ENCODE results near the gene TMPRSS5.

Gene TMPRSS5

DNA sequence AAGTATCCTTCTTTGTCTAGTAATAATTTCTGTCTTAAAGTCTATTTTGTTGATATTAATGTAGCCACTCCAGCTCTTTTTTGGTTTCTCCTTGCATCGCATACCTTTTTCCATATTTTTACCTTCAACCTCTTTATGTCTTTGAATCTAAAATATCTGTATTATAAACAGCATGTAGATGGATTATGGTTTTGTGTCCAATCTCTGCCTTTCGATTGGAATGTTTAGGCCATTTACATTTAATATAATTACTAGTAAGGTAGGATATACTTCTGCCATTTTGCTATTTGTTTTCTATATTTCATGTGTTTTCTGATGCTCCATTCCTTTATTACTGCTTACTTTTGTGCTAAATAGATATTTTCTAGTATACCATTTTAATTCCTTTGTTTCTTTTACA, 39.5 kb downstream of the TMPRSS5 start:
- no peak for DNase-seq

DNA sequence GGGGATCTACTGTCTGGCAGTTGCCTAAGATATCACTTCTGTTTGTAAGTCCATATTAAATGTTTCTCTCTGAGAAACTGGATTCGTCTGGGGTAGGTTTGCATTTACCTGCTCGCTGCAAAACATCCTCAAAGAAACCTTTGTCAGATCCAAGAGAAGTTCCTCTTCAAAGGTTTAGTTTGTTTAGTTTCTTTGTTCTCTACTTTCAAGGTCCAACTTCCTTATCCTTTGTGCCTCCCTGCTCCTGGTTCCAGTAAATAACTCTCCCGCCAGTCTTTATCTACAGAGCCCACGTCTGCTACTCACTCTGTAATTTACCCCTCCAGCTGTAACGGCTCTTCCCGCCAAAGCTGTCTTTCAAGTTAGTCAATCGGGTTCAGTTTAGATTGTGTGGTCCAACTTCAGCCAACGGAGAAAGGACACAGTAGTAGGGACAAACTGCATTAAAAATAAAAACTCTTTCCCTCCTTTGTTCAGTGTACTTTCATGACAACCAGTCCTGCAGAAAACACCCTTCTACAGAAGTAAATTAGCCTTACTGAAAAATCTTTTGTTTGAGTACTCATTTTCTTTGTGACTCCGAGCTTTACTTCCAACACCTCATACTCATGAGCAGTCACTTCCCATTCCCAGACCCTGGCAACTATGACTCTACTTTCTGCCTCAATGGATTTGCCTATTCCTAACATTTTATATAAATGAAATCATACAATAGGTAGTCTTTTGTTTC, 41.0 kb downstream of the TMPRSS5 start:
- no peak for DNase-seq

GRCh38 chr11:113664069-113664980, 41.8 kb downstream of the TMPRSS5 start:
- DNase-seq = no peak

DNA sequence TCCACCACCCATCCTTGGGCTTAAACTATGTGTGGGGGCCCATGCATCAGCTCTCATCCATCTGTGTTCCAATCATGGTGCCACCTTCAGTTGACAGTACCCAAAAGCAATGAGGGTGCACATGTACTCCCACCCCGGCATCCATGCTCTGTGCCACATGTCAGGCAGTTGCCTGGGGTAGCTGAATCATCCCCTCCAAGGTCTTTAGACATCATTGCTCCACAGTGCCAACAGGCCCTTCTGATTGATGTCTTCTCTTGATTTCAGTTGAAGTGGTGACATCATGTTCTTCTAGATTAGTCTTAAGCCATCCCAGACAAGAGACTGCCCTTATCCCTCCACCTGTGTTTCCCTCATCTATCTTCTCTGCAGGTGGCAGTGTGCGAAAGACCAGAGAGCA, 42.5 kb downstream of the TMPRSS5 start:
- no peak for DNase-seq

DNA sequence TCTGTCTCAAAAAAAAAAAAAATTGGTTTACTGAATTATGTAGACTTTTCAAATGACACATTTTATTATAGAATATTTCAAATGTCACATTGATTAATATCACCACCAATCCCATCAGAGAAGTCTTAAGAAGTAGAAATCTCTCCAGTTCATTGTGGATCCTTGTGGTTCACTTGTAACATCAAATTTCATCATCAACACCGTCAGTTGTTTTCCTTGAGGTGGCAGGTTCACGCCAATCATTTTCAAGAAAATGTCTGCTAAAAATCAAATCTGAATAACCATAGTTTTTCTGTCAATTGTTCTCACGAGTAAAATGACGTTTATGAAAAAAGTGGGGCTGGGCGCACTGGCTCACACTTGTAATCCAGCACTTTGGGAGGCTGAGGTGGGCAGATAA, 50.3 kb downstream of the TMPRSS5 start:
- DNase-seq = no peak

DNA sequence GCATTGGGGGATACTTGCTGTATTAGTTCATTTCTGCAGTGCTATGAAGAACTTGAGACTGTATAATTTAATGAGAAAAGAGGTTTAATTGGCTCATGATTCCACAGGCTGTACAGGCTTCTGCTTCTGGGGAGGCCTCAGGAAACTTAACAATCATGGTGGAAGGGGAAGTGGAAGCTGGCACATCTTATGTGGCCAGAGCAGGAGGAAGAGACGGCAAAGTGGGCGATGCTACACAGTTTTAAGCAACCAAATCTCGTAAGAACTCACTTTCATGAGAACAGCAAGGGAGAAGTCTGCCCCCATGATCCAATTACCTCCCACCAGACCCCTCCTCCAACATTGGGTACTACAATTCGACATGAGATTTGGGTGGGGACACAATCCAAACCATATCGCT, 55.1 kb downstream of the TMPRSS5 start:
- DNase-seq = no peak

DNA sequence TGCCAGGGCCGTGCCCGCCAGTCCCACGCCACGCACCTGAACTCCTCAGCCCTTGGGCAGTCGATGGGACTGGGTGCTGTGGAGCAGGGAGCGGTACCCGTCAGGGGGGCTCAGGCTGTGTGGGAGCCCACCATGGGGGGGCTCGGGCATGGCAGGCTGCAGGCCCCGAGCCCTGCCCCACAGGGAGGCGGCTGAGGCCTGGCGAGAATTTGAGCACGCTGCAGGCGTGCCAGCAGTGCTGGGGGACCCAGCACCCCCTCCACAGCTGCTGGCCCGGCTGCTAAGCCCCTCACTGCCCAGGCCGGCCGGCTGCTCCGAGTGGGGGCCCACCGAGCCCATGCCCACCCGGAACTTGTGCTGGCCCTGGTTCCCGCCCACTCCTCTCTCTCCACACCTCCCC, 56.8 kb downstream of the TMPRSS5 start:
- no peak for DNase-seq

DNA sequence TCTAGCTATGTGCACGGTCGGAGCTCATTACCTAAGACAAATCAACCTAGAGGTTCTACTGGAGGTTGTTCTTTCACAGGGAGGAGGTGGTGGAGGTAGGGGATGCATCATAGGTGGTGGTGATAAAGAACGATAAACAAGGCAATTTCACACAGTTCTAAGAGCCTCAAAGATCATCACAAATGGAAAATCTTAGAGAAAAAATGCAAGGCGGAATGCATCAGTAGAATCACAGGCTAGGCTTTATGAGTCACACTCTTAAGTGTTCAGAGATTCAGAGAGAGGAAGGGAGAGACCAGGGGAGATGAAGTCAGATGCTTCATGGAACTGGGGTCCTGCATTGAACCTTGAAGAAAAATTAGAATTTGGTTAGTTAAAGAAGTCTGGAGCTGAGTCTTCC, 58.3 kb downstream of the TMPRSS5 start:
- DNase-seq = no peak

DNA sequence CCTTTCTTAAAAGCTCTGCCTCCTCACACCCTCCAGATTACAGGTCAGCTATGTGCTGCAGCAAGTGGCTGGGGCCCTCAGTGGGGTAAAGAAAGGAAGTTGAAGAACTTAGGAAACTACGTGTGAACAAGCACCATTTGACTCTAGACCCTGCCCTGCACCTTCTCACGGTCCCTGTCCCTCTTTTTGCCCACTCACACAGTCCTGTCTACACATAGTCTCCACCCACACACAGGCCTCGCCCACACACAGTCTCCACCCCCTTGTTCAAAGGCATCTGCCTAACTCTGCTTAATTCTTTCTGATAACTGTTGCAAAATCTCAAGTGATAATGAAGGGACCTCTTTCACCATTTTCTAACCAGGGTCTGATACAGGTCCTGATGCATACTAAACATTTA, 59.0 kb downstream of the TMPRSS5 start:
- DNase-seq = no peak

- no peak for DNase-seq
Observed at GRCh38 chr11:113645593-113646349, 60.3 kb downstream of the TMPRSS5 start.

DNA sequence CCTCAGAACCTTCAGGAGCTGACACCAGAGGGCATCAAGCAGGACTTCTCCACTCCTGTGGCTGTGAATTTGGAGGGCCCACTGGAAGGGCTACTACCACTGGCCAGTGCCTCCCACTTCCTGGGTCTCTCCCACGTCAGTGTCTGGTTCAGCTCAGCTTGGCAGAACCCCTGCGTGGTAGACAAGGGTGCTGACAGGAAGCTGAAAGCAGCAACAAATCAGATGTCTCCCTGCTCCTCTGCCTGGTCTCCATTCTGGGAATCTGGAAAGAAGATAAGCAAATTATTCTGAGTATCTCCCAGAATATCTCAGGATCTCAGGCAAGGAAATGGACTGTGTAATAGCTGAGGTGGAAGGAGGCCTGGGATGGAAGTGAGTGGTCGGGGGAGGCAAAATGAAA, 61.5 kb downstream of the TMPRSS5 start:
- DNase-seq = no peak

DNA sequence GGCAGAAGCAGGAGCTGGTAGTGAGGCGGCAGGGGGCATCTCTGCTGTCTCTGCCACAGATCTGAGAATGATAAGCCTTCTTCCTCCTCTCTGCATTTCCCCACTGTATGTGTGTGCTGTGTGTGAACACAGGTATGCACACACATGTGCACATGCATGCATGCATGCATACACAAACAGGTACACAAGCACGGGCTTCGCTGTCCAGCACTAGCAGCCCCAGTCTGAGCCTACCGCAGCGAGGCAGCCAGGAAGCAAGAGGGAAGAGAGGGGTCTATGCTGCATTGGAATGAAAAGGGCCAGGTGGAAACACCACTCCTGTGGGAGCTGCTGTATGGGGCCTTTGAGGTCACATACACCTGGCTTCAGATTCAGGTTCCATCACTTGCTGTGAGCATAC, 62.4 kb downstream of the TMPRSS5 start:
- no peak for DNase-seq

DNA sequence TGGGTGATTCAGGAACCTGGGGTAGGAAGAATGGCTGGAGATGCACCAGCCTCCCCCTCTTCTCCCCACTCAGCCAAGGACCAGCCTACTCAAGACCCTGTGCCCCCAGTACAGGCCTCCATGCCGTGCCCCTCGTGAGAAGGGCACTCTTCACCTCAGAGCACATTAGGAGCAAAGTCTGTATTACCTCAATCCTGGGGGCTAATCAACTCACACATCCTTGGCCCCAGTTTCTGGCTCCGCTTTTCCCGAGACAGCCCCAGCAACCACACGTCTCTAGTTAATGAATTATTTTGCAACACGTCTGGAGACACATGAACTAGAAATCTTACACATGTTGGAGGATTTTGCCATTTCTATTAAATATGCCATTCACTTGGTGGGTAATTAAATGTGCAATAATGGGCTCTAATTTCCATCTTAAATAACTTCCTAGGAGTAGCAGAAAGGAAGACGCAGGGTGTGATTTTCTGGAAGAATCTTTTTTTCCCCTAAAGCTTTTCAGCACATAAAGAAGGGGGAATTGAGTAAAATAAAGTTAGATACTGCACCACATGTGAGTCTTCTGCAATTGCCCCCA, 63.0 kb downstream of the TMPRSS5 start:
- DNase-seq = no peak

GRCh38 chr11:113642090-113642489, 64.0 kb downstream of the TMPRSS5 start:
- no peak for DNase-seq

GRCh38 chr11:113638376-113638775, 67.7 kb downstream of the TMPRSS5 start:
- no peak for DNase-seq

DNA sequence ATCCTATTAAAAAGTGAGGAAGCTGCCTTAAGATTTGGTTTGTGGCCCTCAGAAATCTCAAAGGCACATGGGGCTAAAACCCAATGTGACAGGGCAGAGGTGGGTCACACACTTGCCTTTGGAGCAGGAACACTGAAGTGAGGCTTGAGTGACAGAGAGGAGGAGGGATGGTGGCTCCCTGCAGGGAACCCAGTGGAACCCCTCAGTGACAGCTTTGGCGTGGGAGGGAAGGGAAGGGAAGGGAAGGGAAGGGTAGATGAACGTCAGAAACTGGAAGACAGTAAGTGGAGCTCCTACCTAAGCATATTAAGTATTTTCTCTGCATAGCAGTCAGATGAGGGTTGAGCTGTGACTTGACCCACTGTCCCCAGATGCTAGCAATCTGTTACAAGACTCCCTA, 68.5 kb downstream of the TMPRSS5 start:
- DNase-seq = no peak
